NOMO-1 treated with DMSO at 0.1 percent for 48 hours (cell line): Measurements from ENCODE around the gene ENSA.
"Not testable (repeated sequence)": the region's sequence is repeated elsewhere in the genome, so short reads cannot be mapped to it uniquely, and the experiment has no call there.

ENCODE experiments used
- DNase-seq: peaks from one replicate; lab custom pipeline; 2025; ENCODE audit not compliant: unreplicated experiment; lab: John Stamatoyannopoulos, UW

ENSA gene

DNA sequence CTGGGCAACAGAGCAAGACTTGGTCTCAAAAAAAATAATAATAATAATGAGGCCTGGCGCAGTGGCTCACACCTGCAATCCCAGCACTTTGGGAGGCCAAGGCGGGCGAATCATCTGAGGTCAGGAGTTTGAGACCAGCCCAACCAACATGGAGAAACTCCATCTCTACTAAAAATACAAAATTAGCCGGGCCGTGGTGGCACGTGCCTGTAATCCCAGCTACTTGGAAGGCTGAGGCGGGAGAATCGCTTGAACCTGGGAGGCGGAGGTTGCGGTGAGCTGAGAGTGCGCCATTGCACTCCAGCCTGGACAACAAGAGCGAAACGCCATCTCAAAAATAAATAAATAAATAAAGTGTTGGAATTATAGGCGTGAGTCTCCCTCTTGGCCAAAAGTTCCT is 47.5 kb downstream of the ENSA start:
- DNase-seq = not testable (repeated sequence)

DNA sequence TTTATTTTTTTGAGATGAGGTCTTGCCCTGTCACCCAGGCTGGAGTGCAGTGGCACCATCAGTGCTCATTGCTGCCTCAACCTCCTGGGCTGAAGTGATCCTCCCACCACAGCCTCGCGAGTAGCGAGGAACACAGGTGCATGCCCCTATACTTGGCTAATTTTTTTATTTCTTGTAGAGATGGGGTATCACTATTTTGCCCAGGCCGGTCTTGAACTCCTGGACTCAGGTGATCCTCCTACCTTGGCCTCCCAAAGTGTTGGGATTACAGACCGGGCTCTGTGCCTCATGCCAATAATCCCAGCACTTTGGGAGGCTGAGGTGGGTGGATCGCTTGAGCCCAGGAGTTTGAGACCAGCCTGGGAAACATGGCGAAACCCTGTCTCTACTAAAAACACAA is 48.0 kb downstream of the ENSA start:
- not testable (repeated sequence) for DNase-seq

DNA sequence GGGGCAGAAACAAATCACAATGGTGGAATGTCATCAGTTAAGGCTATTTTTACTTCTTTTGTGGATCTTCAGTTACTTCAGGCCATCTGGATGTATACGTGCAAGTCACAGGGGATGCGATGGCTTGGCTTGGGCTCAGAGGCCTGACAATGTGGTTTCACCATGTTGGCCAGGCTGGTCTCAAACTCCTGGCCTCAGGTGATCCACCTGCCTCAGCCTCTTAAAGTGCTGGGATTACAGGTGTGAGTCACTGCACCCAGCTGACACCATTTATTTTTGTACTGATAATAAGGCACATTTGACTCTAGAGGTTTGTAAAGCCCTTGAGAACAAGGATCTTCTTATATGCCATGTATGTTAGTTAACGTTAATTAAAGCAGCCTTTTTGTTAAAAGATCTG is 48.4 kb downstream of the ENSA start:
- not testable (repeated sequence) for DNase-seq

DNA sequence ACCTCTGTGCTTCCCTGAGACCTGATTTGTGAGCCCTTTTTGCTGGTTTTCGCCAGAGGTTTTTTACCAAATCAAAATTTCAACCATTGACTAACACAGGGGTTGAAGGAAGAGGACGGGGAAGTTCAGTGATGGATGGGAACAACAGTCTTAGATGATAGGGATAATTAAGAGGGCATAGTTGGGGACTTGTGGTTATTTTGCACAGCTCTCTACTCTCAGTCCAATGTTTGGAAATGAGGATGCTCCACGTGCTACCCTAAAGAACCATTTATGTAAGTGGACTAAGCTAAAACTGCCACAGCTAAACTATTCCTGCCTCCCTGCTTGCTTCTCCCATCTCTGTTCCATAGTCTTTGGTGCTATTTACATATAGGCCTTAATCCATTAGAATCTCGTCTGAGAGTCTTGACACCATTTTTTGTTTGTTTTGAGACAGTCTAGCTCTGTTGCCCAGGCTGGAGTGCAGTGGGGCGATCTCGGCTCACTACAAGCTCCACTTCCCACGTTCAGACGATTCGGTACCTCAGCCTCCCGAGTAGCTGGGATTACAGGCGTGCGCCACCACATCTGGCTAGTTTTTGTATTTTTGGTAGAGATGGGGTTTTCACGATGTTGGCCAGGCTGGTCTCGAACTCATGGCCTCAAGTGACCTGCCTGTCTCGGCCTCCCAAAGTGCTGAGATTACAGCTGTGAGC is 49.3 kb downstream of the ENSA start:
- DNase-seq = no peak

DNA sequence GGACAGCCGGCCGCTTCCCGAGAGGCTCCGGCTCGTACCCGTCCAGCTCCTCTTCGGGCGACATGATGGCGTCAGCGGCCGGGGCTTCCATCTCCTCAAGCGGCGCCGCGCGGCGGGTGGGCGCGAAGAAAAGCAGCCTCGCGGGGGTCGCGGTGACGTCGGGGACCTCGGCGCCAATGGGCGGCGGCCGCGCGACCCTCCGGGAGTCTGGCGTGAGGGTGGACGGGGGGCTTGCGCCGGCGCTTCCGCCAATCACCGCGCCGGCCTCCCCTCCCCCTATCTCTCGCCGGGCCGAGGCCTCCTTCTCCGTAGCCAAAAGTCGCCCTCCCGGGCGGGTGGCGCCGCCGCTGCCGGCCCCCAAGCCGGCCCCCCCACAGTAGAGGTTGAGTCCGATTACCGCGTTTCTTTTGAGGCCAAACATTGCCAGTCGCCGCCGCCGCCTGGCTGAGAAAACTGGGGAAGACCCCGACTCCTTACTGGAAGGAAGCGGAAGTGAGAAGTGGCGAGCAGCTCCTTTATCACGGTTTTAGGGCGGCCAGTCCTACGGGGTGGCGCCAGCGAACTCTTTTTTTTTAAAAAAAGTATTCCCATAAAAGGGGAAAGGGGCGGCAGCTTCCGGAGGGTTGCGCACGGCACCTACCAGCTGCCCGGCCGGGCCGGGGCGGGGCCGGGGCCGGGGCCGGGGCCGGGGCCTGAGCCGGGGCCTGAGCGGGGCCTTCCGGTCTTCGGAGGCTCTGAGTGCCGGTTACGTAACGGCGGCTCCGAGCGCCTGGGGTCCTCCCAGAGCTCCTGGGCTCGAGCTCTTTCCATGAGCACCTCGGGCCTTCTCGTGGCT is 50.1 kb downstream of the ENSA start, which contains the start of gene MCL1:
Gene MCL1, minus strand, starts transcription at position 501 of the 835 bp plus-strand sequence. Its CDS starts 80 bp downstream, at position 421.
- DNase-seq = peak; percentile 97

DNA sequence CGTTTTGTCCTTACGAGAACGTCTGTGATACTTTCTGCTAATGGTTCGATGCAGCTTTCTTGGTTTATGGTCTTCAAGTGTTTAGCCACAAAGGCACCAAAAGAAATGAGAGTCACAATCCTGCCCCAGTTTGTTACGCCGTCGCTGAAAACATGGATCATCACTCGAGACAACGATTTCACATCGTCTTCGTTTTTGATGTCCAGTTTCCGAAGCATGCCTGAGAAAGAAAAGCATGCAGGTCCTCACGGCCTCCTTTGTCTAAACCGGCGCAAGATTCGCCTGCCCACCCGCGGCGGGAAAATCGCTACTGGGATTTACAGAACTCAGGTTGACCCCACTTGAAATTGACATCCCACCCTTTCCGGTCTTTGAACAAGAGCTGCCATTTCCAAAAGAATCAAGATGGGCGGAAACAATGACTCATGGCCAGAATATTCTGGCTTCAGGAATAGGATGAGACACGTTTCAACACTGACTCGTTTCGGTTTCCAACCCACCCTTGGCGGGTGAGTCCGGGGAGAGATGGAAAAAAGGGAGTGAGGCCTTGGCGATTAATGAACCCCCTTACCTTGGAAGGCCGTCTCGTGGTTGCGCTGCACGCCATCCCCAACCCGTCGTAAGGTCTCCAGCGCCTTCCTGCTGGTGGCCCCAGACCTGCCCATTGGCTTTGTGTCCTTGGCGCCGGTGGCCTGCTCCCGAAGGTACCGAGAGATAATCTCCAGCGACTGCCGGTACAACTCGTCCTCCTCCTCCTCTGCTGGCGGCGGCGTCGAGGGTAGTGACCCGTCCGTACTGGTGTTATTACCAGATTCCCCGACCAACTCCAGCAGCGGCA is 50.9 kb downstream of the ENSA start:
- peak; percentile 36 for DNase-seq

DNA sequence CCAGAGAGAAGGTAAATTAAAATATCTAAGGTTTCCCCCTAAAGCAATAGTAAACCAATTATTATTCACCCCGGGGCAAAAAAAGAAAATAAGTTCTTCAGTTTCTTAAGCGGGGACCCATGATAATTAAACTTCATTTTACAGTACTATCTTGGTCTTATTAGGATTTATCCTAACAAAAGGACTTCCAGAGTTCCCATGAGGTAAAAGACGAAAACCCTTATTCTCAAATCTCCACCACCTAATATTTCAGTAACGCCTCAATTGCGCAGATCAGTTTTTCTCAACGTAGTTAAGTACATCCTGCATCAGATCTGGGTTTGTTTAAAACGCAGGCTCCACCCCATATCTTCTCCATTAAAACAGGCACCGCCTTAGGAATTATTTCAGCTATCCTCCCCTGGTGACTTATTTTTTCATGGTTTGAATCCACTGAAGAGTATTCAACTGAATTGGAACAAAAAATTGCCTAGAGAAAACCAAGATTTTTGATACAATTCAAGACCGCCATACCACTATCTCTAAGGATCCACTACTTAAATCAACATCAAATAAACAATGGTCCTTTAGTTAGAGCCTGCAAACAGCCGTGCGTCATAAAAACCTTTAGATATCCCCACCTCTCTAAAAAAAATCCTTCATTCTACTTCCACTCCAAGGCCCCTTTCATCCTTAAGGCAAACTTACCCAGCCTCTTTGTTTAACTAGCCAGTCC is 51.7 kb downstream of the ENSA start:
- DNase-seq = peak; percentile 21

DNA sequence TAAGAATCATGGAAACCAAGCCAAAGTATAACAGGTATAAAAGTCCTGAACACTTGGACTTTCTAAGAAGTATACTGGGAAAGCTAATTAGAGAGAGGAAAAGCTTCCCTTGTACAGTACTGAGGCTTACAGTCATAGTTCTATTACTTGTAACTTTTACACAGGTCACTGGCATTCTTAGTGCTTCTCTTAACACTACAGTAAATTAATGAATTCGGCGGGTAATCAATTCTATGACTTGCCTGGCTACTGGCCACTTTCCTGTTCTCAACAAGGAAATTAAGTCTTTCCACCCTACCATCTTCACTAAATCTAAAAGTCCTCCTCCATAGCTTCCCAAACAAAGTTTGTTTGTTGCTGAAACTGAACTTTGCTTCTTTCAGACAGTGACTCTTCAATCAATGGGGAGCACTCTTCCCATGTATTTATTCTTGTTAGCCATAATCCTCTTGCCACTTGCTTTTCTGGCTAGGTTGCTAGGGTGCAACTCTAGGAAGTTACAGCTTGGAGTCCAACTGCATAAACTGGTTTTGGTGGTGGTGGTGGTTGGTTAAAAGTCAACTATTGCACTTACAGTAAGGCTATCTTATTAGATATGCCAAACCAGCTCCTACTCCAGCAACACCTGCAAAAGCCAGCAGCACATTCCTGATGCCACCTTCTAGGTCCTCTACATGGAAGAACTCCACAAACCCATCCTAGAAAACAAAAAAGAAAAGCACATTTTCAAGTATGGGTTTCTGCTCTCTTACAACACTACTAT is 52.4 kb downstream of the ENSA start:
- no peak for DNase-seq

DNA sequence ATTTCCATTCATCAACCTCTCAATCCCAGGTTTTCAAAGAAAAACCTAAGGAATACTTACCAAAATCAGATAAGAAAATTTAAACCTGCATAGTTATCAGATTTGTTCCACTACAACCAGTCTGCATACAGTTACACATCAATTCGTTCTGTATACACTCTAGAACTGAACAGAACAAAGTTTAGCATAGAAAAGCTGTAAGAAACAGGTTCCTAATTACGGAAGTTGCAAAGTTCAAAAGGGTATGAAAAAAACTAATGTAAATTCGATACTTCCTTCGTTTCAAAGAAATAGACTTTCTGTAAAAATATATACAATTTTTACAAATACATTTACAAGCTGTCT is 53.1 kb downstream of the ENSA start:
- DNase-seq = peak; percentile 22

DNA sequence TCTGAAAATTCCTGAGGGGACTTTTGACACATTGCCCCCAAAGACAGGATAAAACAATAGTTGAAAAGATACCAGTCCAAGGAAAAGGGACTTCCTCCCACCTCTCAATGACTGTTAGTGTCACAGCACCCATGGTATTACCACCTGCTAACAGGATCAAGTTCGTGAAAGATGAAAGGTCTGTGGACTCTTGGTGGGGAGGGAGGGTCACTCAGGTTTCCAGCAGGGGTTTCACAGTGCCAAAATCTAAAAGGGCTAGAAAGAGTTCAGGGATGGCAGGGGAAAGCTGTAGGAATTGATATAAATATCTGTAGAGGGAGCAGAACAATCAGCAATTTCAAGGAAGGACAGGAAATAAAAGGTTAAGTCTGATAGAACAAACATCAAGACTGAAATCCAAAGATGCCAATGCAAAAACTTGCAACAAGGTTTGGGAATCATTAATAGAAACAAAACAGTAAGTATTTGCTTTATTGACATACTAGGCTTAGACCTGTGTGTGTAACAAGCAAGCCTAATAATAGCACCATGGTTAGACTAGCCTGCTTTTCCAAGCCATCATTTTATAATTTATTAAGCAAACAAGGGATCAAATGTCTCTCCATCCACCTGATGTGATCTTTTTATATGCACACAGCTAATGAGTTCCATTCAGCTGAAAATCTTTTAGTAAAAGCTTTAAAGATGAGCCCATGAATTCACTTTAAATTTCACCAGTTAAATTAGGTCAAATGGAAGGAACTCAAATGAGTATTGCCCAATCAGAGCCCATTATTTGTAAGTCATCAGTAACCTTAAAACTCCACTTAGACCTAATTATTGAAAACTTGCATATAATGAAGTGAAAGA is 53.7 kb downstream of the ENSA start:
- peak; percentile 24 for DNase-seq

DNA sequence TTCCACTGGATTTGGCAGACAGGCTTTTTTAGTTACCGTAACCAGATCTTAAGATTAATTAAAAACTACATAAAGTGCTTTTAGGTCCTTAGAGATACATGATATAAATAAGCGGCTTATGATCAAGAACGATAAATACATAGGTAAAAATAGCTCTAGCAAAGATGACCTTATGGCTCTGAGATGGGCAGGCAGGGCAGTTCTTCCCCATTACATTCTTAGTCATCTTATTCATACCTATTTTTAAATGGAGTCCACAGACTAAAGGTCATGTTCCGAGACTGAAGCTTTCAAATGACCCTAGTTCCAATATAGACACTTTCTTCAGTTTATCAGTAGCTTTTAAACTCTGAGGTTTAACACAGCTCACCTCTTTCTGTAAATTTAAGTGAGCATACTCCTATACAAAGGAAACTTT is 54.3 kb downstream of the ENSA start:
- DNase-seq = no peak

DNA sequence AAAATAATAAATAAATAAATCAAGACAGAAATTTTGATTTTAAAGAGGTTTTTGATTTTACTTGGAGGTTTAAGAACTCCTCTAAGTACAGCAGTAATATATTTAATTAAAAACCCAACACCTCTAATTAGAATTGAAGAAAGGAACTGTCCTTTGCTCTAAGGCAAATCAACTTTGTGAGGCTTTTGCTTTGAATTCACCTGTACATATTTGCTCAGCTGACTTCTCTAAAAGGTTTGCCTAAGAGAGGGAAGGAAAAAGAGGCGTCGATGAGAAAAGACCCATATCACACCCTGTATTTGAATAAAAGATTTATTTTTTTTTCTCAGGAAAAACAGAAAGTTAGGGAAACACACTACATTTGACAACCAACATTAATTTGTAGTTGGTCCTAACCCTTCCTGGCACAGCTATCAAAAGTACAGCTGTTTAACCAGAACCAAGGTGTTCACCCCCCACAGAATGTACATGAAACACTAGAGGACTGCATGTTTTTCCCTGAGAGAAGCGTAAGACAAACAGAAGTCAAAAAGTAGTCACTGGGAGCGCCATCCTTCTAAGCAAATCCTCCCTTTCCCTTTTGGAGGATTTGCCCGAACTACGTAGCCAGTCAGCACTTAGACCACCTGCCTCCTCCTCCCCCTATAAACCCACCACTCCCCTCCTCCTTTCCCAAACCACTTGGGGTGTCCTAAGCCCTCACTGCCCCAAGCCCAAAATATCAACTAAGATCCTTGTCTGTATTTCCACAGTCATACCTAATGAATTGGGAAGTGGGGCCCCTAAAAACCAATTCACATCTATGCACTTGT is 54.9 kb downstream of the ENSA start:
- no peak for DNase-seq

DNA sequence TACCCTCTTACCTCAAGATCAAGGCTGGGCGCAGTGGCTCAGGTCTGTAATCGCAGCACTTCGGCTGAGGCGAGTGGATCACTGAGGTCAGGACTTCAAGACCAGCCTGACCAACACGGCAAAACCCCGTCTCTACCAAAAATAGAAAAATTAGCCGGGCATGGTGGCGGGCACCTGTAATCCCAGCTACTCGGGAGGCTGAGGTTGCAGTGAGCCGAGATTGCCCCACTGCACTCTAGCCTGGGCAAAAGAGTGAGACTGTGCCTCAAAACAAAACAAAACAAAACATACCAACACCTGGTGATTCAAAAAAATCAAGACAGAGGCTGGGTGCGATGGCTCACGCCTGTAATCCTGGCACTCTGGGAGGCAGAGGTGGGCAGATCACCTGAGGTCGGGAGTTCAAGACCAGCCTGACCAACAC is 55.8 kb downstream of the ENSA start:
- not testable (repeated sequence) for DNase-seq

DNA sequence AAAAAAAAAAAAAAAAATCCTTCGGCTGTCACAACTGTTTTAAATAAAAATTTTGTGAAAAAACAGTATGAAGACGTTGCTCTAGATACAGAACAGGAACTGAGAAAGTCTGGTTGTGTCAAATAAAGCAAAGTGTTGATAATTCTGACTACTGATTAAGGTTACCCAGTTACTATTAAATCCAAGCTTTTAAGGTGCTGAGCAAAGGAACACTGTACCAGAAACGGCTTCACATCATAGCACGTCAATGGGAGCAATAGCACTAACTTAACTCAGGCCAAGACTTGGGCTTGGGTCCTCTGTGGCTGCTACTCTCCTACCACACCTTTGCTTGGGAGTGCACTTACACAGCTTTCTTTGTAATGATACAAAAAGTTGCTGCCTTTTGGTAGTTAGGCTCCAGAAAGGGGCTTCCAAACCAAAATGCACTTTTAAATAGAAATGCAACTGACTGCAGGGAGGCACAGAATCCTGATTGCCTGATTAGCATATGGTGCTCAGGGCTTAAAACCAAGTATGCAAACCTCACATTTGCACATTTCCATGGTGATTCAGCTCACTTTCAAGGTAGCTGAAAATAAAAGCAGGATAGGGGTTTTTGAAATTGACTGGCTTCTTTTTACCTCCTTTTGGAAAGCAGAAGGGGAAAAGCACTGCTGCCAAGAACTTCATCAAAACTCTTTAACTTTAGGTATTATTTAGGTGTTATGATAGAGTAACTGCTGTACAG is 56.3 kb downstream of the ENSA start:
- DNase-seq = no peak
